ENCODE measurements around the gene CDKAL1. TPM values are rescaled to one million over a fixed set of nuclear protein-coding genes. Genes with fewer than 3 reads are reported as not detected.

CDKAL1 gene
- total and polyA plus RNA-seq, 9 of the 15 experiments (the other 6 are each of a cell fraction or from before 2014, with no cell fraction given) = 11.2 to 36.3 (median 20.1) TPM

GRCh38 chr6:21005816-21006570 is 471.7 kb downstream of the CDKAL1 start:
- ChIA-PET CTCF (ENCODE audit: low intra/inter-chr PET ratio) (no interaction called here), POLR2A (interaction anchor here (1.1 kb wide), 1 partner anchor 12 kb away, joined by 3 read pairs; no protein-coding TSS in a partner anchor)
- Histone ChIP-seq H3K4me2 (ENCODE audit: insufficient read depth, low read length) (no peak overlapping the region), H3K4me3 (no peak overlapping the region), H3K27me3 (ENCODE audit: control insufficient read depth in 2 of 2, insufficient read depth in 2 of 2, low read length in 2 of 2) (no peaks in the 10 kb centered on the region), H4K20me1 (replicated peaks; ENCODE audit: control insufficient read depth, insufficient read depth, low read length) (no peaks in the 10 kb centered on the region), H3K9ac (ENCODE audit: insufficient read depth in 1 of 2, low read depth in 2 of 2, low read length in 2 of 2) (no peak overlapping the region), H3K79me2 (ENCODE audit: control insufficient read depth, insufficient read depth, low read length) (no peaks in the 10 kb centered on the region), H3K9me1 (ENCODE audit: control insufficient read depth, insufficient read depth, low read length) (no peaks in the 10 kb centered on the region), H3K4me1 (replicated peaks in 1 of 2; ENCODE audit: control insufficient read depth in 2 of 2, insufficient read depth in 2 of 2, low read length in 2 of 2) (no peaks in the 10 kb centered on the region), H3K27ac (ENCODE audit: extremely low read depth, low read depth, low read length) (no peak overlapping the region), H3K36me3 (ENCODE audit: control insufficient read depth, insufficient read depth, low read length) (0 out of 3 replicates have a peak, but pooled peaks cover 3% of the 10 kb centered on the region), H3K9me3 (replicated peaks; ENCODE audit: control insufficient read depth, insufficient read depth, low read depth, low read length) (no peaks in the 10 kb centered on the region), H2AFZ (ENCODE audit: low read depth, low read length) (no peak overlapping the region)
- FAIRE-seq (no peak), DNase-seq (ENCODE audit: extremely low read depth in 1 of 4, low spot score in 3 of 4) (no peak), ATAC-seq (no peak)
- BruUV-seq (replicated peaks) = no TSS peak
- in situ Hi-C loops (cut with MboI) = no loop called here
- 61% methylated on average over 3 of the region's 3 CpGs for WGBS (ENCODE audit: insufficient coverage, low coverage, missing lambda C conversion rate)
- intact Hi-C loops (cut with micrococcal nuclease) = no loop called here
- no peak for TF ChIP-seq CTBP1 (IDR thresholded peaks at IDR 0.05; ENCODE audit: borderline replicate concordance)
- no peak for TF ChIP-seq CBX3 (IDR thresholded peaks at IDR 0.05; ENCODE audit: borderline replicate concordance in 1 of 2, low read length in 2 of 2)
- no peak for TF ChIP-seq MXD1 (CRISPR knock-in tag; IDR thresholded peaks at IDR 0.05; ENCODE audit: borderline replicate concordance, poor library complexity, severe bottlenecking)
- no peak for TF ChIP-seq CEBPG (CRISPR knock-in tag; IDR thresholded peaks at IDR 0.05)
- TF ChIP-seq CEBPG (tag; conservative IDR thresholded peaks at IDR 0.05 in 1 of 2, IDR thresholded peaks at IDR 0.05 in 1 of 2) = no peak
- no peak for TF ChIP-seq DDX20 (tag; IDR thresholded peaks at IDR 0.05; ENCODE audit: low read depth)
- no peak for TF ChIP-seq STAT5A (IDR thresholded peaks at IDR 0.05; ENCODE audit: borderline replicate concordance, low read length)
- no peak for TF ChIP-seq ZNF165 (CRISPR knock-in tag; IDR thresholded peaks at IDR 0.05; ENCODE audit: borderline replicate concordance)
- no peak for TF ChIP-seq SMARCB1 (IDR thresholded peaks at IDR 0.05; ENCODE audit: insufficient read length, low read depth)
- TF ChIP-seq HOXB6 (CRISPR knock-in tag; IDR thresholded peaks at IDR 0.05; ENCODE audit: borderline replicate concordance) = no peak
- TF ChIP-seq SMARCE1 (IDR thresholded peaks at IDR 0.05) = no peak
- no peak for TF ChIP-seq COPS2 (conservative IDR thresholded peaks at IDR 0.05)
- no peak for TF ChIP-seq IRF1 (CRISPR knock-in tag; IDR thresholded peaks at IDR 0.05; ENCODE audit: borderline replicate concordance)
- TF ChIP-seq CAMTA2 (CRISPR knock-in tag; conservative IDR thresholded peaks at IDR 0.05) = no peak
- TF ChIP-seq GTF2A2 (tag; IDR thresholded peaks at IDR 0.05) = no peak

Measured in K562 (cell line).